ENCODE data around the gene ZFYVE28.
"Not testable (repeated sequence)": the region's sequence is repeated elsewhere in the genome, so short reads cannot be mapped to it uniquely, and the experiment has no call there.

The ZFYVE28 gene

DNA sequence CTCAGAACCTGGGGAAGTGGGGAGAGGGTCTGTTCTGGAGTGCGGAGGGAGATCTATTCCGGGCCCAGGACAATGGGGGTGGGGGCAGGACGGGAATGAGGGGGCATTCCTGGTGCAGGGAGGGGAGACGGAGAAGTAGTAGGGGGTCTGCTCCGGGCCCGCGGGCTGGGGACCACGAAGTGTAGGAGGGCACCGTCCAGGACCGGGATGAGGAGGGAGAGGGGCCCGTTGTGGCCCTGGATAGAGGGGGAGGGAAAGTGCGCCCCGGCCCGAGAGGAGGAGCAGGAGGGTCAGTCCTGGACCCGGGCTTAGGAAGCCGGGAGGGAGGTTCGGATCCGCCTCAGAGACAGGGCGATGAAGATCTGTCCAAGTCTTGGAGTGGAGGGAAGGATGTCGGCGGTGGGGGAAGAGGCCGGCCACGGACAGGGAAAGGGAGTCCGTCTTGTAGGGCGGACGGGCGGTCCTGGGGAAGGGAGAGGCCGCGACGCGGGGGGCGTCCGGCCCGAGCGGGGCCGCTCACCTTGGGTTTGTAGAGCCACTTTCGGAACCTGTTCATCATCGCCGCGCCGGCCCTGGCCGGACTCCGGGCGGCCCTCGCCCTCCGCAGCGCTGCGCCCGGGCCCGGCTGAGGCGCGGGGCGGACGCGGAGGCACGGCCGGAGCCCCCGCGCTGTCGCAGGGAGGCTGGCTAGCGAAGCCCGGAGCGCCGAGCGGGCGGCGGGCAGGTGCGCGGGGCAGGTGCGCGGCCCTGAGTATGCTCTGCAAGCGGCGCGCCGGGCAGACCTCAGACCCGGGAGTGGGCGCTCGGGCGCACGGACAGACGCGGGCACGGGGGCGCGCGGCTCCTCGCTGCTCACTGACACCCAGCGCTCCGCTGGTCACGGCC is at the start of gene ZFYVE28:
ZFYVE28 (minus strand) TSS at position 881 of the 885 bp plus-strand sequence; CDS start at position 559, 322 bp downstream.
- DNase-seq, result no peak

DNA sequence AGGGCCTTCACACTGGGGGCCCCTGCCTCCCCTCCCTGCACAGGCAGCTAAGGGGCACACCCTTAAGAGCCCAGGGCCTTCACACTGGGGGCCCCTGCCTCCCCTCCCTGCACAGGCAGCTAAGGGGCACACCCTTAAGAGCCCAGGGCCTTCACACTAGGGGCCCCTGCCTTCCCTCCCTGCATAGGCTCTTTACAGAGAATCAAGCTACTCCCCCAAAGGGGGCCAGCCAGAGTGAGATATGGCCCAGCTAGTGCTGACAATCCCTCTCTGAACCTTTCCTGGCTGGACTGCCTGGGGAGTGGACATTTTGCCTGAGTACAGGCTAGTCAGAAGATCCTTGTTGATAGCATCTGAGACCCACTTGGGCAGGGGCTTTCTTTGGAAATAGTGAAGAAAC is 47.1 kb upstream of the ZFYVE28 start:
- DNase-seq, result not testable (repeated sequence)

DNA sequence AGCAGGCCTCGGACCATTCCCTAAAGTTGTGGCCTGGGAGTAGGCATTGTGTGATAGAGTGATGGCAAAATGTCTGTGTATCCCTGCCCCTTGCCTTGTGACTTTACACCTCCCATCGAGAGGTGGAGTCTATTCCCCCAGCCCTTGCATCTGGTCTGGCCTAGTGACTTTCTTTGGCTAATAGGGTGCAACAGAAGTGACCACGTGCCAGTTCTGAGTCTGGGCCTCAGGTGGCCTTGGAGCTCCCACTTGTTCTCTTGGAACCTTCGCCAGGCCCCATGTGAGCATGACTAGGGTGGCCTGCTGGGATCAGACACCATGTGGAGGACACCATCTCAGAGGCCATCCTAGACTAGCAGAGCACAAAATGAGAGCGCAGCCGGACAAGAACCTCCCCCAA is 46.6 kb upstream of the ZFYVE28 start:
- DNase-seq, result no peak

DNA sequence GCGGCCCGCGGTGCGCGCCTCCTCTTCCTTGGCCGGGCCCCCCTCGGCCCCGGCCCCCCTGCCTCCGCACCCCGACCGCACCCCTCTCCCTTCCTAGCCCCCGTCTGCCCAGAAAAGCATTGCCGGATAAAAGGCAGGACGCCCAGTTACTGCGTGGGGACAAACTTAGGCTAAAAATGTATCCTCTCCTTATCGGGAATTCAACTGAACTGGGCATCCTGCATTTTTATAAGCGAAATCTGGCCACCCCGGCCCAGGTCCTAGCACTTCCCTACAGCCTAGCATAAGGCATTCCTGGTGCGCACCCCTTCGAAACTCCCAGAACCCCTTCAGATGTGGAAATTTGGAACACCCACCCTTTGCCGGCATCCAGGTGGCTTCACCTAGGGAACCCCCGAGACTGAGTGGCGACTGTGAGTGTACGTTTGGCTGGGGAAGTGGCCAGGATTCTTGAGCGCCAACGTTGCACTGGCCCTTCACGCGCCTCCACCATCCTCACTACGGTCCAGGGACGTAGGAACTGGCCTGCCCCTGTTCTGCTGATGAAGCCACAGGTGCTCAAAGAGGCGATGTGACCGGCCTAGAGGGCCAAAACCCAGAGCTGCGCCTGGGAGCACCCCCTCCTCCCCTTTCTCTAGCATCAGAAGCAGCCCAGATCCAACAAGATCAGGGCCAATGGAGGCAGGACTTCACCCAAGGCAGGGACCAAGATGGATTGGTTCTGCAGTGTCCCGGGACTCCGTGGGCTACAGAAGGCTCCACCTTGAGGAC is 44.7 kb upstream of the ZFYVE28 start:
- DNase-seq, result no peak

DNA sequence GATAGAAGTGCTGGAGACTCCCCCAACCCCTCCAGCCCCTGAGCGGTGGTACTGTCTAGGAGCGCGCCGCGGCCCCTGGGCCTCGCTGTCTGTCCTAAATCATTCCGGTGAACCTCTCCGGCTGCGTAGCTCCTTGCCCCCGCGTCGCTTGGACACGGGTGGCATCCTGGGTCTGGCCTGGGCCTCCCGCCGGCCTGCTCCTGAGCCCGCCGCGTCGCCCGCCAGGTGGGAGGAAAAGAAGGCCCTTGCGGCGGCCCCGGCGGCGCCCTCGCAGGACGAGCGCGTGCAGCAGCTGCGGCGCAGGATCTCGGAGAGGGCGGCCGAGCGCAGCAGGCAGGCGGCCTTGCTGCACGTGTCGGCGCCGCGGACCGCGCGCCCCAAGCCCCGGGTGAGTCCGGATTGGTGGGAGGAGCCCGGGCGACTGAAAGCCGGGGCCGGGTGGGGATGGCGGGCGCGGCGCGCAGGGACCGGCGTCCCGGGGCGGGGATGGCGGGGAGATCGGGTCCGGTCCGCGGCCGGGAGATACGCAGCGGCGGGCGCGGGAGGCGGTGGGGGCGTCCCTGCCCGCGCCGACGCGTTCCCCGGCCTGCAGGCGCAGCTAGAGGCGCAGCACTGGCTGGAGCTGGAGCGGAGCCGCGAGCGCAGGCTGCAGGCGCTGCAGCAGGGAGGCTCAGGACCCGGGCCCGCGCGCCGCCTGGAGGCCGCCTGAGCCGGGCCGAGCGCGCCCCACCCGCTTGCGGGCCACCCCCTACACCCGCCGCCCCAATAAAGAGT is 44.0 kb upstream of the ZFYVE28 start:
- peak; percentile 6 for DNase-seq

DNA sequence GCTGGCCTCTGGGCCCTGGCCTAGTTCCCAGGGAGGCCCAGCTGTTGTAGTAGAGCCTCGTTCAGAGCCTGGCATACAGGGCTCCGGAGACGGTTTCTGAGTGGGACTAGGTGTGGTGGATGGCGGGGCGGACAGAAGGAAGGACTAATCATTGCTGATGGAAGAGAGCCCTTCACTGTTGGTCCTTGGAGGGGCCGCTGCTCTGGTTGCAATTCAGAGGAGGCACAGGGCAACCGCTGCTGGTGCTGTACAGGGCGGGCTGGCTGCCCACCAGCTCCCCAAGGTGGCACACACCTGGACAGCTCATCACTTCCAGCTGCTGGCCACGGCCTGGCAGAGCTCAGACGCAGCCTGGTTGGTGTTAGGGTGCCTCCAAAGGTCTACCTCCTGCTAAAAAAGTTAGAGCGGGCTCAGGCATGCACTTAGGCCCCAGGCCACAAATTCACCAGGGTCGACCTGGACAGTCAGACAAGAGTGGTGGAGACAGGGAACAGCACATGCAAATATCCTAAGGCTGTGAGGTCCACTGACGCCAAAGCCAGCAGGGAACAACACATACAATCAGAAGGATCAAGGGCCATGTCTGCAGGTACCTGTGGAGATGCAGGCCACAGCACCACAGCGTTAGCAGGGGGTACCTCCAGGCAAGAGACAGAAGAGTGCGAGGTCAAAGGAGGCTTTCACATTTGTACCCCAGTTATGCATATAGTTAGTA is 43.0 kb upstream of the ZFYVE28 start:
- DNase-seq, result no peak

DNA sequence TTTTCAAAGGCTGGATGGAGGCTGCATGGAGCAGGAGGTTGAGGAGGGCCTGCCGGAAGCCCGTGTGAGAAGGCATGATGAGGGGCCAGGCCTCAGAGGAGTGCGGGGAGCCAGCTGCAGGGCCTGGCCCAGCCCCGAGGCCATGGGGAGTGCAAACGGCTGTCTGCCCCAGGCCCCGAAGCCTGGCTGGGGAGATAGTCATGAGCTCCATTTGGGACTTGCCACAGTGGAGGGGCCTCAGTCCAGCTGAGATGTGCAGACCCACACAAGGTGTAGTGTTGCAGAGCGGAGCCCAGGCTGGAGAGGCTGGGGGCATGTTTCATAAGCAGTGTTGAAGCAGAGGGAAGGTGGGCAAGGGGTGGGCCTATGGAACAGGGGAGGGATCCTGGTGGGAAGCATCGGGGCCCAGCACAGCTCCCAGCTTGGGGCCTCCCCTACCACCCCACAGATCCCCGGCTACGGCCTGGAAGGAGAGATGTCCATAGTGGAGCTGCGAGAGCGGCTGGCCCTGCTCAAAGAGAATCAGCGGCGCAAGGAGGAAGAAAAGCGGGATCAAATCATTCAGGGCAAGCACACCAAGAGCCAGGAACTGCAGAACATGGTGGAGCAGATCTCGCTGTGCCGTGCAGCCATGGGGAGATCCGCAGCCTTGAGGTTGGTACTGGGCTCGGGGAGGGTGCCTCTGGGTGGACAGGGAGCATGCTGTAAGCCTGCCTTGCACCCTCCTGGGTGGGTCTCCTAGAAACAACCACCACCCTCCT is 41.3 kb upstream of the ZFYVE28 start:
- DNase-seq, result no peak

DNA sequence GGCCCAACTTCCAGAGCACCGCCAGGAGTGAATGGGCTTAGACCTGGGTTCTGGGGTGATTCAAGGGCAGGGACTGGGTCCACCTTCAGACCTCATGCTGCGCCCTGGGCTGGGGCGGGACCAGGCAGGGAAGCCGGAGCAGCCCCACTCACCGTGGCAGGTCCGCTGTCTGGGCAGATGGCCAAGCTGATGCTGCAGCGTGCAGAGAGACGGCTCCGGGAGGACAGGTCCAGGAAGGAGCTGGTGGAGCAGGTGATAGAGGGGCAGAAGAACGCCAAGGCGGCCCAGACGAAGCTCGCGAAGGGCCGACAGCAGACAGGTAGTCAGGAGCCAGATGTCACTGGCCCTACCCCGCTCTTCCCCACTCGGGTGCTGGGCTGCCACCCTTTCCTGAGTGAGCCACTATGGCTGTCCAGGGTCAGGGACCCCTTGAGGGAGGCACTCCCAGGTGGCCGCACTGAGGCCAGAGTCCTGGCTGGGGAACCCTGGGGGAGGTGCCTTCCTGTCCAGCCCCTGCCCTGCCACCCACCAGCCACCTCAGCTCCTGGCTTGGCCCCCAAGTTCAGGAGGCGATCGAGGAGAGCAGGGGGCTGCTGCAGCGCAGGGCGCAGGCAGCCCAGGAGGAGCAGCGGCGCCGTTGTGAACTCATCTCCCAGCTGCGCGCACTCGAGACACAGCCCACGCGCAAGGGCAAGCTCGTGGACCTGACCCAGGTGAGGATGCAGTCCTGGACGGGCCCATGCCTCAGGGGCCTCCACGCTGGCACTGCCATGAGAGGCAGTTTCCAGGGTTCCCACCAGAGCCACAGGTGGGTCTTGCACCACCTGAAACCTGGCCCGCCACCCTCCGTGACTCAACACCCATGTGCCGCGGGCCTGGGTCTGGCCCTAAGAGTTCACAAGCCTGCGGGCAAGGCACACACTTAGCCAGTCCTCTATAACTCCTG is 40.4 kb upstream of the ZFYVE28 start:
- DNase-seq, result peak; percentile 5

DNA sequence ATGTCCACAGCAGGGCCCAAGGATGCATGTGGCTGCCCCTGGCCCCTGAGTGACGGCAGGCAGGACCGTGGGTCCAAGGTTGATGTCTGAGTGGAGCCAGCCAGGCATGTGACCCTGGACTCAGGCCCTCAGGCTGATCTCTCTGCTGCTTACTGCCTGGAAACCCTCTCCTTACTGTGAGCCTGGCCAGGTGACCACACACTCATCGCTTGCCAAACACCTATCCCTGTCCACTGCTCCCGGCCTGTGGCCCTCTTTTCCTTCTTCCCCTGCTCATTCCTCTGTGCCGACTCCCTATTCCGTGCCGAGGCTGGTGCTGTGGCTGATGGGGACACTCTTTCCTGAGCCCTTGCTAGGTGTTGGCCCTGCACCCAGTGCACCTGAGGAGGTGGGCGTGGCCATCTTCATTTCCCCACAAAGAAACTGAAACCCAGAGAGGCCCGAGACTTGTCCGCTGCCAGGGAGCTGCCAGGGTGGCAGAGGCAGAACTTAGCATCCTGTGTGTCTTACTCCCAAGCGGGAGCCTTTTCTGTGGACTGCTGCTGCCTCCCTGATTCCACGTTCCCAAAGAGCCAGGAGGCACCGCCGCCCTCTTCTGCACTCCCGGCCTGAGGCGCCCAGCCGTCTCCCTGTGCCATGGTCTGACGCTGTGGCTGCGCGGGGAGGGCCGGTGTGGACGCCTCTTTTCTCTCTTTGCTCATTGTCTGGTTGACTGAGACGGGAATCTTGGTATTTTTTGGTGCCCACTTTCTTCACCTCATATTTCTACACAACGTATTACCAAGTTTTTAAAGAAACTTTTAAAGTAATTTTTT is 39.2 kb upstream of the ZFYVE28 start:
- DNase-seq, result no peak

DNA sequence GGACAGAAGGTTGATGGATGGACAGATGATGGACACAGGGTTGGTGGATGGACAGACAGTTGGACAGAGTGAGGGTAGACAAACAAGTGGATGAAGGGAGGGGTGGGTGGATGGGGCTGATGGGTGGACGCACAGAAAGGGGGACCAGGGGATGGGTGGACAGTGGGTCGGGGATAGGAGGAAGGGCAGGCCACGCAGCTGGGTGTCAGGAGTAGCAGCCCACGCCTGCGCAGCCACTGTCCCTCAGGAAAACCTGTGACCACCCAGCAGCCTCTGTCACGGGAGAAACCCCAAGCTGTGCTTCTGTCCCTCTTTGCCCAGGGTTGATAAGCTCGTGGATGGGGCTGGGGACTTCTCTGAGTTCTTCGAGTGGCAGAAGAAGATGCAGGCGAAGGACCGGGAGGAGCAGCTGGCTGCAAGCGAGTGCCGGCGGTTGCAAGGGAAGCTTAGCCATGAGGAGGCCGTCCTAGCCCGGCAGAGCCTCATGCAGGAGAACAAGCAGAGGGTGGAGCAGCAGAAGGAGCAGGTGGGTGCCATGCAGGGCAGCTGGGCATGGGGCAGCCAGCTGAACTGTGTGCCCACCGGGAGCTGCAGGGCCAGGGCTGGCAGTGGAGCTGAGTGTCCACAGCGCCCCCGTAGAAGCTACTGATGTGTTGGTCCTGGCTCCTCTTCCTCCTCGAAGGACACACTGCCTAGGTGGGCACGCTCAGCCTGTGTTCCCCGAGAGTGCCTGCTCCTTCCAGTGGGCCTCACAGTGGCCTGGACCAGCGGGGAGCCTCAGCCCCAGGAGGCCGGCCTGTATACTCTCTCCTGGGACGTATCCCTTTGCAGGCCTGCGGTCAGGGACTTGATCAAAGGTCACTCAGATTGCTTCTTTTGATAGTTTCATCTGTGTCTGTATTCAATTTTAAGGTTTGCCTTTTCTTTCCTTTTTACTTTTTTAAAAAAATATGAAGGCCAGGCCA is 33.7 kb upstream of the ZFYVE28 start:
- no peak for DNase-seq

DNA sequence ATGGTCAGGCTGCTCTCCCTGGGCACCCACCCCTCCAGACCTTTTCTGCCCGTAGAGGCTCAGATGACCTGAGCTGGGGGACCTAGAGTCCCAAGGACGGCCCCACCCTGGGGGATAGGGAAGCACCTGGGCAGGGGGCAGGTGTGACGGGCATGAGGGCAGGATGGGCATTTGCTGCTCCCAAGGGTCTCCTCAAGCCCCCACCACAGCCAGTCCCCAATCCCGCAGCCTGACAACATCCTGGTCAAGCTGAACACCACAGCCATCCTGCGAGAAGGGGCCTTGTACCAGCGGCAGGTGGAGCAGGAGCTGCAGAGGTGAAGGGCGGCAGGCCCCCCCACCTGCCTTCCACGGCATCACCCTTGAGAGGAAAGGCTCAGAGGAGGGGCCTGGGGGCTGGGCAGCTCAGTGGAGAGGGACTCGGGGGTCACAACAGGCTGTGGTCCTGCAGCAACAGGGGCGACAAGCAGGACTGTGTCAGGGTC is 32.6 kb upstream of the ZFYVE28 start:
- DNase-seq, result no peak

DNA sequence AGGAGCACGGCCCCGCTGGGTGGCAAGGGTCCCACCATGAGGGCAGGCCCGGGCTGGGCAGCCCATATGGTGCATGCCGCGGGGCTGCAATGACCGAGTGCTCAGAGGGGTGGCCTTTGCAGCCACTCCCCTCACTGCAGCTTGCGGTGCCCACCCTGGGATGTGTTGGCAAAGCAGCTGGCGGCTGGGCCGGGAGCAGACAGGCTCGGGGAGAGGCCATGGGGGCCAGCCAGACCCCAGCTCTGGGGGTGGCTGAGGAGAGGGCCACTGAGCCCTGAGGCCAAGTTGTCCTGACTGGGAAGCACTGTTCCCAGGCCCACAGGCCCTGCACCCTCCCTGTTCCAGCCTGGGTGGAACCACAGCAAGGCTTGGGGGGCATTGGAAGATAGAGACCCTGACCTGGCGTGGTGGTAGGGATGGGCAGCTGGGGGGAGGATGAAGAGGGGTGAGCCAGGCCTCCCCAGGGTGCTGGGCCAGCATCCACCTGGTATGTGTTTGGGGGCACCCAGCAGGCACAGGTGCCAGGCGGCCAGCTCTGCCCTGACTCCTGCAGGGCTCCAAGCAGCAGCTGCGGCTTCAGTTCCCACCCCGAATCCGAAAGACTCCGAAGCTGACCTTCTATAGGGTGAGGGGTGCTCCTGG is 32.1 kb upstream of the ZFYVE28 start:
- DNase-seq, result no peak

DNA sequence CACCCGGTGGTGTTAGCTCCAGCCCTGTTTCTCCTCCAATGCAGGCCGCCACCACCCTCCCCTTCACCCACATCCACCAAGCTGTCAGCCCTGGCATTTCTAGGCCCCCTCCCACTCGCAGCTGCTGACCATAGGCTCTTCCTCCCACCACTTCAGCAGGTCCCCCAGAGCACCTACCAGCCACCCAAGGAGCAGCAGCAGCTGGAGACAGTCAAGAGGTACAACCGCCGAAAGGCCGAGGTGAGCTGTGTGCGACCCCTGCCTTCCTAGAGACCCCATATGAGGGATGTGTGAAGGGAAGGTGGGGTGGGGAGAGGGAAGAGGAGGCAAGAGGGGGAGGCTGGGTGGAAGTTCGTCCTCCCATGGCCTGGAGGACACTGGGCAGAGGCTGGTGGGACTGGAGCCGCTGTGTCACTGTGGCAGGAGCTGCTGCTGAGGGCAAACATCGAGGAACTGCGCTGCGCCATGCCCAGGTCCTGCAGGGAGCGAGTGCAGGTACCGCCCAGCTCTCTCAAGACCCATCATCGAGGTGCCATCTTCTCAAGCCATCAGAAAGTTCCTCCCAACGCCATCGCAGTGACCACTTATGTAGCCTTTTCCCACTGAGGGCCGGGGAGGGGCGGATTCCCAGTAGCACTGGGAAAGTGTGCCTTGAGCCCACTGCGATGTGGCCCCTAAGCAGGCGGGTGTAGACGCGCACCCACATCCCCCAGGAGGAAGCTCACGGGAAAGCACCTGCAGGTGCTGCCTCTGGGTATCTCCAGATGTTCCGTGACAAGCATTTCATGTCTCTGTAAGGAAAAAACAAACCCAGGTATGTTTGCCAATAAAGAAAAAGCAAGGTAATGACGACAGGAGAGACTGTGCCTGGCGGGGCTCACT is 31.3 kb upstream of the ZFYVE28 start:
- no peak for DNase-seq

DNA sequence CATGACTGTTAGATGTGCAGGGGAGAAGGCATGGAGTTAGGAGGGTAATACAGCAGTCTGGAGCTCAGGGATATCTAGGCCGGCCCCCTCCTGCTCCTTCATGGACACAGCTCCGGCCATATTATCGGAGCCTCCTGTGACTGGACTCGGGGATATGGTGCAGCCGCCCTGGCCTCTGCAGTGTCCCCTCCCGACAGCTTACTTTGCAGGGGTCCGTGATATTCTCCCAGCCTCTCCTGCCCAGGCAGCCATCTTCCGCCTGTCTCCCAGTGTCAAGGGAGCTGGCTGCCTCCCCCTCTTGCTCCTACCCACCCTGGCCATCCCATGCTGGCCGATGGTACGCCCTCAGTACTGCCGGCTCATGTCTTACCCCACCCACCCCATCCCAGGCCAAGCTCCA is 30.6 kb upstream of the ZFYVE28 start:
- DNase-seq, result no peak

DNA sequence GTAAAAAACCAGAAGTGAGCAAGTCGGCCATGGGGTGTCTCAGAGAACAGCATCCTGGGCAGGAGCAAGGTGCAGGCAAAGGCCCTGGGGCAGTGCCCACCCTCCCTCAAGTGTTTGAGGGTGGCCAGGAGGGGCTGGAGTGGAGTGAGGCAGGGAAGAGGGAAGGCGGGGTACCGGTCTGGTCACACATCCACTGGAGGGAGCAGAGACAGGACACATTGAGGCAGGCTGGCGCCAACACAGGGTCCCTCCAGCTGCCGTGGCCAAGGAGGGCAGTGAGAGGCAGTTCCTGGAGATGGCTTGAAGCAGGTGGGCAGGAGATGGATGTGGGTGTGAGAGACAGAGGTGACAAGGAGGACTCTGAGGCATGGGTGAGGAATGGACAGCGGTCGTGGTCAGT is 30.1 kb upstream of the ZFYVE28 start:
- no peak for DNase-seq

DNA sequence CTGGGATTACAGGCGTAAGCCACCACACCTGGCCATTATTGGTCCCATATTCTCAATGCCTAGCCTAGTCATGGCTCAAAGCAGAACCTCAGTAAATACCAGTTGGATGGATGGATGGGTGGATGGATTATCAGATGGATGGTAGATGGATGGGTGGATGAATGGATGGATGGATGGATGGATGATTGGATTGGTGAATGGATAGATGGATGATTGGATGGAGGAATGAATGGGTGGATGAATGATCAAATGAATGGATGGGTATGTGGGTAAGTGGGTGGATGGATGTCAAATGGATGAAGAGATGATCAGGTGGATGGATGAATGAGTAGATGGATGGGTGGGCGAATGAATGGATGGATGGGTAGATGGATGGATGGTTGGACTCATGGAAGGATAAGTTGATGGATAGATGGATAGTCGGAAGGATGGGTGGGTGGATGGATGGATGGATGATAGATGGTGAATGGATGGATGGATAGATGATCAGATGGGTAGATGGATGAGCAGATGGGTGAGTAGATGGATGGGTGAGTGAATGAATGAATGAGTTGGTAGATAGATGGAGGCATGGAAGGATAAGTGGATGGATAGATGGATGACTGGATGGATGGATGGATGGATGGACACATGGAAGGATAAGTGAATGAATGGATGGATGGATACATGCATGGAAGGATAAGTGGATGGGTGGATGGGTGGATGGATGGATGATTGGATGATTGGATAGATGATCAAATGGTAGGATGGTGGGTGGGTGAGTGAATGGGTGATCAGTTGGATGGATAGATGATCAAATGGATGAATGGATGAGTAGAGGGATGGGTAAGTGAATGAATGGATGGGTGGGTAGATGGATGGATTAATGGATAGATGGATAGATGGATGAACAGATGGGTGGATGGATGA is 28.5 kb upstream of the ZFYVE28 start:
- no peak for DNase-seq
